Measurements from ENCODE around the gene RPS6KL1. TPM values are rescaled to one million over a fixed set of nuclear protein-coding genes. Genes with fewer than 3 reads are reported as not detected.

The RPS6KL1 gene
- total and polyA plus RNA-seq, 2 experiments from 2014 or later, result 5.6 to 6.5 TPM

- Histone ChIP-seq H3K4me3 (no peak overlapping the region), H3K4me2 (no peak overlapping the region), H2AFZ (no peak overlapping the region), H3K9me2 (ENCODE audit: insufficient read depth) (no peaks in the 10 kb centered on the region), H3F3A (replicated peaks; ENCODE audit: low read depth) (0 out of 2 replicates have a peak, but pooled peaks cover 6% of the 10 kb centered on the region), H4K20me1 (replicated peaks; ENCODE audit: insufficient read depth) (peaks cover 41% of the 10 kb centered on the region), H3K27ac (ENCODE audit: low read depth) (no peak overlapping the region), H3K4me1 (ENCODE audit: insufficient read depth) (peaks cover 28% of the 10 kb centered on the region), H3K36me3 (ENCODE audit: insufficient read depth) (peaks cover 44% of the 10 kb centered on the region), H3K79me2 (replicated peaks; ENCODE audit: insufficient read depth) (peaks cover 36% of the 10 kb centered on the region), H3K27me3 (ENCODE audit: insufficient read depth) (no peaks in the 10 kb centered on the region)
- Mint-ChIP-seq H3K27me3 (ENCODE audit: insufficient read depth, low read depth, poor library complexity) (no peaks in the 10 kb centered on the region), H3K36me3 (ENCODE audit: low read depth) (peaks cover 71% of the 10 kb centered on the region), H3K9me3 (no peaks in the 10 kb centered on the region), H3K4me1 (peaks cover 32% of the 10 kb centered on the region), H3K4me3 (no peak overlapping the region), H3K27ac (0 out of 2 replicates have a peak overlapping the region, but pooled peaks have one; percentile 23)
- no peak for DNase-seq (ENCODE audit: low spot score)
- no peak for ATAC-seq
- no peak for TF ChIP-seq EZH2phosphoT487 (IDR thresholded peaks at IDR 0.05; ENCODE audit: unreplicated experiment)
- TF ChIP-seq JUNB (IDR thresholded peaks at IDR 0.05; ENCODE audit: unreplicated experiment), result no peak
- no peak for TF ChIP-seq POLR2AphosphoS5 (IDR thresholded peaks at IDR 0.05; ENCODE audit: low read depth)
- no peak for TF ChIP-seq NANOG (IDR thresholded peaks at IDR 0.05; ENCODE audit: borderline replicate concordance)
- no peak for TF ChIP-seq STAT1 (IDR thresholded peaks at IDR 0.05; ENCODE audit: unreplicated experiment)
- no peak for TF ChIP-seq ZNF114 (CRISPR knock-in tag; IDR thresholded peaks at IDR 0.05)
- TF ChIP-seq, protein P1, sequence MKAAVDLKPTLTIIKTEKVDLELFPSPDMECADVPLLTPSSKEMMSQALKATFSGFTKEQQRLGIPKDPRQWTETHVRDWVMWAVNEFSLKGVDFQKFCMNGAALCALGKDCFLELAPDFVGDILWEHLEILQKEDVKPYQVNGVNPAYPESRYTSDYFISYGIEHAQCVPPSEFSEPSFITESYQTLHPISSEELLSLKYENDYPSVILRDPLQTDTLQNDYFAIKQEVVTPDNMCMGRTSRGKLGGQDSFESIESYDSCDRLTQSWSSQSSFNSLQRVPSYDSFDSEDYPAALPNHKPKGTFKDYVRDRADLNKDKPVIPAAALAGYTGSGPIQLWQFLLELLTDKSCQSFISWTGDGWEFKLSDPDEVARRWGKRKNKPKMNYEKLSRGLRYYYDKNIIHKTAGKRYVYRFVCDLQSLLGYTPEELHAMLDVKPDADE (IDR thresholded peaks at IDR 0.05), result no peak
- TF ChIP-seq EZH2 (IDR thresholded peaks at IDR 0.05; ENCODE audit: low read depth, unreplicated experiment), result no peak
- no peak for TF ChIP-seq CTCF (conservative IDR thresholded peaks at IDR 0.05; ENCODE audit: low read depth in 2 of 2)
These were observed 32.8 kb downstream of the RPS6KL1 start for GRCh38 chr14:74890262-74890661.

DNA sequence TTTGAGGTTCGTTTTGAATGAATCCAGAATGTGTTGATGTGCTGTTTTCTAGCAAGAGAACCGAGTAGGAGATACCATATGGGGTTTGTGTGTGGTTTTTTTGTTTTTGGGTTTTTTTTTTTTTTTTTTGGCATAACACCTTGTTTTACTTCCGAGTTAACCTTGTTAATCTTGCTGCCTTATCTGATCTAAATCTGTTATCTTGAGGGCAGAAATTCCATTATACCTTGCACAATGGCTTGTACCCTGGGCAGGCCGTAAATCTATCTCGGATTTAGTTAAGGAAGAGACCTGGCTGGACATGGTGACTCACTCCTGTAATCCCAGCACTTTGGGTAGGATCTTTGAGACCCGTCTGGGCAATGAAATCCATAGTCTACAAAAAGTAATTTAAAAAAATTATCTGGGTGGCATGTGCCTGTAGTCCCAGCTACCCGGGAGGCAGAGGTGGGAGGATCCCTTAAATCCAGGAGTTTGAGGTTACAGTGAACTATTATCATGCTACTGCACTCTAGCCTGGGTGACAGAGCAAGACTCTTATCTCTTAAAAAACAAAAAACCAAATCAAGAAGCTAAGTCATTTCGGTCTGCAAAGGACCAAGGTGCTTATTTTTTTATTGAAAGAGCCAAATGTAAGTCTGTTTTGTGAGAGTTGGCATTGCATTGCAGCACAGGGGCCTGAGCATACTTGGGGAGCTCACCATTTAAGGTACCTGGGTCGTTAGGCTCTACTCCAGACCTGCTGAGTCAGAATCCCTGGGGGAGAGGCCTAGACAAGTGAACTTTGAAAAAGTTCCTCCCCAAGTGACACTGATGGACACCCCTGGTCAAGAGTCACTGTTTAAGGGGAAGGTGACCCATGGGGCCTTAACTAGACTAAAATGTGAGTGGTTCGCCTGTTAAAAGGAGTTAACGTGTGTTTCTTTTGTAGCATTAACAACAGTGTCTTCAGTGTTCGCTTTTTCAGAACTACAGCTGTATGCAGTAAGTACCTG is 34.6 kb downstream of the RPS6KL1 start:
- peak overlapping the region; percentile 86 for H3K27ac Mint-ChIP-seq
- H3K79me2 ChIP-seq (replicated peaks; ENCODE audit: insufficient read depth), result peaks cover 54% of the 10 kb centered on the region
- ATAC-seq, result no peak

More for the DNA sequence above, 34.6 kb downstream of the RPS6KL1 start:
- H3K9me3 Mint-ChIP-seq, result no peaks in the 10 kb centered on the region
- Histone ChIP-seq H3K36me3 (ENCODE audit: insufficient read depth) (peaks cover 28% of the 10 kb centered on the region), H3K27me3 (ENCODE audit: insufficient read depth) (no peaks in the 10 kb centered on the region), H3K4me2 (0 out of 2 replicates have a peak overlapping the region, but pooled peaks have one; percentile 2), H2AFZ (no peak overlapping the region), H3K9me2 (ENCODE audit: insufficient read depth) (no peaks in the 10 kb centered on the region), H3K4me3 (no peak overlapping the region), H4K20me1 (replicated peaks; ENCODE audit: insufficient read depth) (peaks cover 44% of the 10 kb centered on the region), H3K27ac (ENCODE audit: low read depth) (peak overlapping the region; percentile 45), H3K4me1 (ENCODE audit: insufficient read depth) (peaks cover 46% of the 10 kb centered on the region), H3F3A (replicated peaks; ENCODE audit: low read depth) (no peaks in the 10 kb centered on the region)
- H3K27me3 Mint-ChIP-seq (ENCODE audit: insufficient read depth, low read depth, poor library complexity), result peaks cover 4% of the 10 kb centered on the region
- TF ChIP-seq CREB1 (CRISPR knock-in tag; IDR thresholded peaks at IDR 0.05; ENCODE audit: low read depth), result no peak
- DNase-seq (ENCODE audit: low spot score), result no peak
- H3K36me3 Mint-ChIP-seq (ENCODE audit: low read depth), result peaks cover 54% of the 10 kb centered on the region
- 0 out of 3 replicates have a peak overlapping the region, but pooled peaks have one; percentile 21 for H3K4me3 Mint-ChIP-seq
- H3K4me1 Mint-ChIP-seq, result peaks cover 50% of the 10 kb centered on the region
